Stimulated activated CD8-positive, alpha-beta memory T cell treated with anti-CD3 and anti-CD28 coated beads, Interleukin-4, amount 100 ng/mL, for 1 hour (primary cell): ENCODE measurements around the gene GADD45GIP1.
A peak's percentile ranks its signal among the peaks of the same experiment; 100 is the strongest.

Experiments
- DNase-seq, 2 donors: peaks; one replicate each; pipeline ENCODE4 v3.0.0-alpha.2; 2020; ENCODE audit warnings: low read depth in 2 of 2, low spot score in 1 of 2

GADD45GIP1 gene

DNA sequence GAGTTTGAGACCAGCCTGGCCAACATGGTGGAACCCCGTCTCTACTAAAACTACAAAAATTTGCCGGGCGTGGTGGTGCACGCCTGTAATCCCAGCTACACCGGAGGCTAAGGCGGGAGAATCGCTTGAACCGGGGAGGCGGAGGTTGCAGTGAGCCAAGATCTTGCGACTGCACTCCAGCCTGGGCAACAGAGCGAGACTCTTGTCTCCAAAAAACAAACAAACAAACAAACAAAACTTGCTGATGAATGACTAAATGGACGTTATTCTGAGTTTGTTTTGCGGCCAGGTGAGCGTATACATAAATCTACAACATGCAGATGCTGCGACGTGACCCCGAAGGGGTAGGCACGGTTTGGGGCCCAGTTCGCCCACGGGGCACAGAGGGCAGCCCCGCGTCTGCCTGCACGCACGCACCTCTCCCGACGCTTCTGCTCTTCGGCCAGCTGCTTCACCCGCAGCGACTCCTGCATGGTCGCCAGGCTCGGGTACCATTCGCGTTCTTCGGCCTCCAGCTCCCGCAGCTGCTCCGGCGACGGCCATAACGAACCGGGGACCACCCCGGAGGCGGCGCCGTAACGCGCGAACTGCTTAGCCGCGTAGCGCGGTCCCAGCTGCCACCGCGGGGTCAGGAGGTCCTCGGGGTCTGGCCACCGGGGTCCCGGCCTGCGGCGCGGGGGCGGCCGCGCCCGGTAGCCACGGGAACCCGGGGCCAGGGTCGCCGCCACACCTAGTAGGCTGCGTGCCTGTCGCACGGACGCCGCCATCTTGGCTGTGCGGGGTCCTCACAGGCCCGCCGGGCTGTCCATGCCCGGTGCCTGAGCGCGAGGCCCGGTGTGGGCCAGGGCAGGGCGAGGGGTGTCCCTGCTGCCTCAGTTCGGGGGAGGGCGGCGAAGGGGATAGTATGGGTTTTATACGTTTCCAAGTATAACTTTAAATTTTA, at the start of gene GADD45GIP1:
Gene GADD45GIP1 (minus strand): TSS at position 778 of the 943 bp plus-strand sequence. CDS start 11 bp downstream, at position 767.
- peak in 1 of 2 donors; percentile 53 for DNase-seq

DNA sequence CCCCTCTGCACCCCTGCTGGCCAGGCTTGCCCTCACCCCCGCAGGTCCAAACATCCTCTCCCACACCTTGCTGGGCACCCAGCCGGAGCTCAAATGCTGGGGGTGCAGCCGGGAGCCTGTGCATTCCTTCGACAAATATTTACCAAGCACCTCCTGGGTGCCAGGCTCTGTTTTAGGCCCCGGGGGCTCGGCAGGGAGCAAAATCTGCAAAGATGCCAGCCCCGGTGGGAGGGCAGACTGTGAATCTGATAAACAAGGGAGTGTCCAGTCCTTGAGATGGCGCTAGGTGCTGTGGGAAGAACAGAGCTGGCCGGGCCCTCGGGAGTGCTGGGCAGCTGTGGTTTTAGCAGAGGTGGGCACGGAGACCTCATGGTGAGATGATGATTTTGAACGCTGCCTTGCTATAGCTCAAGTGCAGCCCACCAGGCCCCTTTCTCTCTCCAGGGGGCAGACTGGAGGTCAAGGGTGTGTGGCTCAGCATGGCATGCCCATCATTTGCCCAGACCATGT, 48.9 kb upstream of the GADD45GIP1 start:
- no peak for DNase-seq

DNA sequence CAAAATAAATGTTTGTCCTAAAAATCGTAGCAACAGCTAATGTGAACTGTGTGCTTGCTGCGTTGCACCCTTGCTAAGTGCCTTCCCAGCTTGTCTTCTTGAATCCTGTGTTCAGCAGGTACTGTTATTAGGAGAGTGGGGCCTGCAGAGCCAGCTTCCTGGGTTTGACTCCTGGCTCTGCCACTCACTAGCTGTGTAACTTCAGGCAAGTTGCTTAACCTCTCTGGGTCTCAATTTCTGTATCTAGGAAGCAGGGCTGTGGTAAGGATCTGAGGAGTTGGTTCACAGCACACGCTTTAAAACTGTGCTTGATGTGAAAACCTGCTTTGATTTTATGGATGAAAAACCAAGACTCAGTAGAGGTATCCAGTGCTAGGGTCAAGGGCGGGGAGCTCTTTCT, 48.2 kb upstream of the GADD45GIP1 start:
- DNase-seq, result no peak

DNA sequence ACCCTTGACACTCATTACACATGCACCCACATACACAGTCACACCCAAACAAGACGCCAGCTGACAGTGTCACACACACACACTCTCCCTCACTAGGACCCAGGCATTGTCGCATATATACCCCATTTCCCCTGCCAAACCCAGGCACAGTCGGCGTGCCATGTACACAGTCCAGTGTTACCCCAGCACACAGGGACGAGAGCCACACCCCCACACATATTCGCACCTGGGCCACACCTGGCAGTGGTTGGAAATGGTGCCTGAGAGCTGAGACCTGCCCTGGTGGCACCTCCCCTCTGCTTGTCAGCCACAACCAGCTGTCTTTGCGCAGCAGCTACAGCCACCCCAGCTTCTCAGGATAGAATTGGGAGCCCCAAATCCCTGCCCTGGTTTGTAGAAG, 47.2 kb upstream of the GADD45GIP1 start:
- no peak for DNase-seq

DNA sequence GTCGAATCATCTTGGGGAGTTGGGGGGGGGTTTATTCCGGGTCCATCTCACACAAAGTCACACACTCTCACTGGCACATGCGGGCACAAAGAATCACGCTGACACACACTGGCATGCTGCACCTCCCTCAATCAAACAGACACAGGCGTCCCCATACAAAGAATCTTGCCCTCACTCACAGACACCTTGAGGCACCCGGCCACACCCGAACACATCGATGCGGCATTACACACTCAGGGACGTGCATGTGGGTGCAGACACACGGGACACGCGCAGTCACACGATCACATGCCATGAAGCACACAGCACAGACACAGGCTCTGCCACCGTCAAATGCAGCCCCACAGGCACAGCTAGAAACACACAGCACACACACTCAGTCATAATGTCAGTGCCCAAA, 46.1 kb upstream of the GADD45GIP1 start:
- DNase-seq, result no peak

DNA sequence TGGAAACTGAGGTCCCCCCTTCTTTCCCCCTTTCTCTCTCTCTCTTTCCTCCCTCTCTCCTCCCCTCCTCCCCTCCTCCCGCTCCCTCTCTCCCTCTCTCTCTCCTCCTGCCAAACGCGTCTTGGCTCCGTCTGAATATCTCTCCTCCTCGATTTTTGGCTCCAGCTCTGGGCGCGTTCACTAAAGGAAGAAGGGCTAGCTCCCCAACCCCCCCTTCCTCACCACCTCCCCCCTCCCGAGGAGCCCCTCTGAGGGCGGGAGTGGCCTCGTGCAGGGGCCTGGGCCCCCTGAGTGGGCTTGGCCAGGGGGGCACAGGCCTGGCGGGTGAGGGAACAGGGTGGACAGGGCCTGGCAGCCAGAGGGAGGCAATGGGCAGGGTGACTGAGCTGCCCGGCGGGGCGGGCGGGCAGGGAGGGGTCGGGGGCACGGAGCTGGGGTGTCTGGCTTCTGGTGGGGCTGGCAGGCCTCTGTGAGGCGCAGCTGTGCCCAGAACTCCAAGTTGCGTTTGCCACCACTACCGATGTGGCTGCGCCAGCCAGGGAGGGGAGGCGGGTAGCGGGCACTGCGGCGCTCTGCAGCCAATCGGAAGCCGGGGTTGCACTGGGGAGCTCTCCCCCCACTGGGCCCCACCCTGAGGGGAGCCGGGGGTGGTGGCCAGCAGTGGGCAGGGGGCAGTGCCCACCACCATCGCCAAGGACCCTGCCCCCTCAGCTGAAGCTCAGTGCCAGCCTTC, 45.3 kb upstream of the GADD45GIP1 start:
- DNase-seq, result no peak

DNA sequence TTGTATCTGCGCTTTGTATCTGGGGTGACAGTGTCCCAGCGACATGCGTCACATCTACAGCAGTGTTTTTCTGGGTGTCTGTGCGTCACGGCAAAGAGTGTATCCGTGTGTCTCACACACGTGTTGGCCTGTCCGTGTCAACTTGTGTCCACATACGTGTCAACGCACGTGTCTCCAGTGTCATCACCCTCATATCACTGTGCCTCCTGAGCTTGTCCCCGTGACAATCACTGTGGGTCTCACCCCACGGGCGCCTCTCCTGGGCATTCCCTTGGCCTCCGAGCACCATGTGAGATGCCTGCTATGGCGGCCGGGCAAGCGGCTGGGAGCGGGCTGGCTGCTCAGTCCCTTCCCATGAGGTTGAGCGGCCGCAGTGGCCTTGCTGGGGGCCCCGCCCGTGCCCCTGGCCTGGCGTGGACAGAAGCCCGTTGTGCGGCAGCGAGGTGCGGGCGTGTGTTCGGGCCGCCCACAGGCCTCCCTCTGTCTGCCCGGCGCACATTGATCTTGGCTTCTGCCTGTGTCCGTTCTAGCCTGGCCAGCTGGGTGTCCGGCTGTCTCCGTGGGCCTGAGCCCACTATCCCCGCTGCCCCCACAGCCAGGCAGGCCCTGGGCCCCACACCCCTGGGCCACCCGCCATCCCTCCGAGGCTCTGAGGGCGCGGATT, 44.6 kb upstream of the GADD45GIP1 start:
- DNase-seq, result no peak

DNA sequence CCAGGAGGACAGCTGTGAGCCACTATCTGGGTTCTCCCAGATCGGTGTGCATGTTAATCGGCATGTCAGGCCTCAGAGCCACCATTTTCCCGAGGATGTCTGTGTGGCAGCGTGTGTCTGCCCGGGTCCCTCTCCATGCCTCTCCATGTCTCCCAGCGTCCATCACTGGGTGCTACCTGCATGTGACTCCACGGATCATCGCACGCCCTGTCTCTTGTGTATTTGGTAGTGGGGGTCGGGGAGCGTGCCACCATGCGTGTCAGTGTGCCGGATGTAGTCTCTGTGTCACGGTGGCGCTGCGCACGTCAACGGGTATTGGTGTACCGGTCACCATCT, 44.1 kb upstream of the GADD45GIP1 start:
- no peak for DNase-seq

DNA sequence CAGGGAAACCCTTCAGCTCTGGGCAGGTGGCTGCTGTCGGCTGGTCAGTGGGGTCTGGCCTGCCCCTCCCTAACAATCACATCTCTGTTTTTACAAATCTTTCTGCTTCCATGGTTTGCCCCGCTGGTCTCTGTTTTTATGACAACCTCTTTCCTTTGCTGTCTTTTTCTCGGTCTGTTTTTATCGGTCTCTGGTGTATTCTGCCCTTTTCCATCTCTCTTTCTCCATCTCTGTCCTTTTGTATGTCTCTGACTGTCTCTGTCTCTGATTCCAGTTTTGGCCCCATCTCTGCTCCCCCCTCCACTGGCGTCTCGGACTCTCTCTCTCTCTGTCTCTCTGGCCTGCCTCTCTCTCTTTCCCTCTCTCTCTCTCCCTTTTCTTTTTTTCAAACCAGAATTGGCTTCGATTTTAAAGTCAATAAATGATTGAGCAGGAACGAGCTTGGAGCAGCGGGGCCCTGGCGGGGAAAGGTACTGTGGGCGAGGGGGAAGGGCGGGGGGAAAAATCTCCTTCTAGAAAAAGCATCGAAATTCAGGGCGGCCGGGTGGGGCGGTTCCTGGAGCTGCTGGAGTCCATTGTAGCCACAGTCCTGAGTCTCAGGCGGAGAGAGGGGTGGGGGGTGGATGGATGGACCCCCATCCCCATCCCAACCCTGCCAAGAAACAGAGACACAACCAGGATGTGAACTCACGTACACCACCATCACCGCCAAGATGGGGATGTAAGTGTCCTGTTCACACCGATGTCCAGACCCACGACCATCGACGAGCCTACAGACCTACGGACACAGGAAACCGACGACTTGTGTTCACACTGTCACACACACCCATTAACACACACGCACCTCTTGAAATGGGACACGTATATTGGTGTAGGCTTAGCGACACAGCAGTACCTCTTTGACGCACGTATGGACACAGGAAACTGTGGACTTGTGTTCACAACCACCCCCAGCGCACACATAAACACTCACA, 41.2 kb upstream of the GADD45GIP1 start:
- no peak for DNase-seq

DNA sequence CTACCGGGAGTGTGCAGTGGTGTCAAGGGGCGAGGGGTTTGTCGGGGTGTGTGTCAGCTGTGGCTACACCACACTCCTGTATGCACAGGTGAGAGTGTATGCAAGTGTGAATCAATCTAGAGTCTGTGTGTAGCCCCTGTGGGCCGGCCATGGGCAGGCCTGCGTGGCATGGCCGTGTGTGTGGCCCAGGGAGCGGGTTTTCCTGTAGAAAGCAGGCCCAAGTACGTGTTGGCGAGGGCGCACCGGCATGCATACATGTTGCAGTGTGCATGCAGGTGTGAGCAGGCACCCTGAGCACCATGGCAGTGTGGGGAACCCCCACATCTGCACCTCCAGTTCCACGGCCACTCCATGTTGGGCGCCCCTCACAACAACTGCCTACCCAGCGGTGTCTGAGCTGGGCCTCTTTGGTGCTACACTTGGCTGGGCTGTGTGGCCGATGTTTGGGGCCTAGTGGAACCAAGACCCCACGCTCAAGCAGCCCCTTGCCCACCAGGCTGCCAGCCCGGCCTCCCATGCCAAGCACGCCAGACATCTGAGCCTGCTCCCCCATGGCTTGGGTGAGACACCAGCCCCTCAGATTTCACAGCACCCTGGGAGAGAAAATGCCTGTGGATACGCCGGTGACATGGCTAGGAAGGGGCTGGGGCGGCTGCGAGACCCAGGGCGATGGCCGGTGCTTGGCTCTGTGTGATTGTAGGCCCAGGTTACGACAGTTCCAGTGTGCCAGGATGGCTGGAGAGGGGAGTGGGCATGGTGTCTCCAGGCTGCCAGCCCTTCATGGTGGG, 40.4 kb upstream of the GADD45GIP1 start:
- no peak for DNase-seq

DNA sequence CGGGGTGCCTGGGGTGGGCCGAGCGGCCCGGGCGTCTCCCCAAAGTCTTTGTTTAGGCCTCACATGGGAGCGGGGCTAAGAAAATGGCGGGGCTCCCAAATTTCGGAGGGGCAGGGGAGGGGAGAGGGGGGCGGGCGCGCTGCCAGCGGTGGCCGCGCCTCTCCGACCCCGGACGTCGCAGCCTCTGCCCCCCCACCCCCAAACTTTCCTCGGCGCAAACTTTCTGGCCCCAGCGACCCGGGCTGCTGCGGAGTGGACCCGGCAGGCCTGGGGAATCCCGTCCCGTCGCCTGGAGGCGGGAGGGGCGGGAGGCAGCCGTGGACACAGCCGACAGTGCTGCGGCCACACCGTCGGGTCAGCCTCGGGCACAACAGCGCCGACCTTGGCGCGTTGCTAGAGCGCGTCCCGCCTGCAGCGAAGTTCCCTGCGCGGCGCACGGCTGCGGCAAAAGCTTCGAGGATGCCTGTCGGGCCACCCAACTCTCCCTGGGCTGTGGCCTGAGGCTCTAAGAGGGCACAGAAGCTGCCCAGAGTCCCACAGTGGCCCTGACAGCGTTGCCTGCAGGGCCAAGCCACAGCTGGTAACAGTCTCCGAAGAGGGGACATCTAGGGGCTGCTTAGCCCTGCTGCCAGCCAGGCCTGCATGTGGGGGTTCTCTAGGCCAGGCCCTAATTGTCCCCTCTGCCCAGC, 39.5 kb upstream of the GADD45GIP1 start:
- DNase-seq, result no peak

DNA sequence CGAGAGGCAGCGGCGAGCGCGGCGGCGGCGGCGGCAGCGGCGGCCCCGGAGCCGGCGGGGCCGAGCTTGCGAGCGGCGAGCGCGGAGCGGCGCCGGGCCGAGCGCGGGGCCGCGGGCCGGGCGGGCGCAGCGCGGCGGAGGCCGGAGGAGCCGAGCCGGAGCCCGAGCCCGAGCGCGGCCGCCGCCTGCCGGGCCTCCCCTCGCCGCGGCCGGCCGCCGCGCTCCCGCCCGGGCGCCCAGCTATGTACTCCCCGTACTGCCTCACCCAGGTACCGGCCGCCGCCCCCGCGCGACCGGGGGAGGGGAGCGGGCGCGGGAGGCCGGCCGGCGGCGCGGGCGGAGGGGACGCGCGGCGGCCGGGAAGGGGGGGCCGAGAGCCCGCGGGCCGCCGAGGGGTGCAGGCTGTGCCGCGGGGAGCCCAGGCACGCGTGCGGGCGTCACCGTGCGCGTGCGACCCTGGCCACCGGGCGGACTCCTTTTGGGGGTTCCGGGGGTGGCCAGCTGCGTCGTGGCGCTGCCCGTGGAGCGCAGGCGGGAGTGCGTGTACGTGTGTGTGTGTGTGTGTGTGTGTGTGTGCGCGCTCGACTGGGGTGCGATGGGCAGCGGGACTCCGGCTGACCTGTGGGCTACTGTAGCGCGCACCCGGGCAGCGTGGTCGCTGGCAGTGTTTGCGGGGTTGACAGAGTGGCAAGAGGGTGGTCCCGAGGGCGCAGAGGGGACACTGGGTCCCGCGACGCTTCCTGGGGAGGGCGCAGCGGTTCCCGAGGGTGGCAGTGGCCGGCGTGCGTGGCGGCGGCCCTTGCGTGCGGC, 38.8 kb upstream of the GADD45GIP1 start:
- no peak for DNase-seq

DNA sequence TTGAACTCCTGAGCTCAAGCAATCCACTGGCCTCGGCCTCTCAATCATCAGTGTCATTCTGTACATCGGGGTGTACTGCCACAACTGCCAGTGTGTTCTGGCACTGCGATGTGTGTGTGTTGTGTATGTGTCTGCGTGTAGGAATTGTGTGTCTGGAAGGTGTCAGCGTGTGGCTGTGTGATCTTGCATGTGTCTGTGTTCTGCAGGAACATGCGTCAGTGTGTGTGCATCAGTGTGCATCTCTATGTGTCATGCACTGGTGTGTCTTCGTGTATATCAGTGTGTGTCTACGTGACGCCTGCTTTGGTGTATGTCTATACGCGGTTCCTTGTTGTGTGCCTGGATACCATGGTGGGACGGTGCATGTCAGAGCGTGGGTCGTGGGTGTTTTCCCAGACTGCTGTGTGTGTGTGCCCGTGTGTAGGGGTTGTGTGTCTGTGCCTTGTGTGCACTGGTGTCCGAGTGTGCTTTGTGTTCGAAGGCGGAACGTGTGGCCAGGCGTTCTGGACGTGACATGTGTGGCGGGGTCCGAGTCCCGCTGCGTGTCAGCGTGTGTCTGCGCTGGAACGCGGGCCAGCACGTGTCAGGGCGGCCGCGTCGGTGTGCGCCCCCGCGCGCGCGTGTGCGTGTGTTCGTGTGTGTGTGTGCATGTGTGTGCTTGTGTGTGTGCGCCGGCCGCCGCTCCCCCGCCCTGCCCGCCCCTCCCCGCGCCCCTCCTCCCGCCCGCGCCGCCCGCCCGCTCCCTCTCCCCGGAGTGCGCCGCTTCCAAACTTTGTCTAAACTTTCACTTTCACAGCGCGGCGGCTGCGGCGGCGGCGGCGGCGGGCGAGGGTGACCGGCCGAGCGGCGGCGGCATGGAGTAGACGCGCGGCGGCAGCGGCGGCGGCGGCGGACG, 37.9 kb upstream of the GADD45GIP1 start, which contains the start of gene NFIX:
Gene NFIX (plus strand): TSS at position 775 of the 895 bp plus-strand sequence. CDS start 363 bp downstream, outside the sequence.
- DNase-seq, result no peak

DNA sequence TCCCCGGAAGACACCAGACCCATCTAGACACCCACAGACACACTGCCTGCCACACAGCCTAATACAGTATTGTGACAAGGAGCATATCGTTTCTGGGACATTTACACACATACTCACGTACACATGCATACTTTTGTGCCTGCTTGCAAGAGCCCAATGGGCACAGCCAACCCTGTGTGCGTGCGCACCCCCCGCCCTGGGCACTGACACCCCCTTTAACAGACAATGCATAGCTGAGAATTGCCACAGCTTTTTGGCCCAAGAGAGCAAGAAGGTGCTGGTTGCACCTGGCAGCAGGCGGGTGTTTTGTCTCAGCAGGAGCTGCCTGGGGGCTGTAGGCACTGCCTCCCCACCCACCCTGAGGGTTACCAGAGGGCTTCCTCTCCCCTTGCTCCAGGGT, 36.5 kb upstream of the GADD45GIP1 start:
- DNase-seq, result no peak

DNA sequence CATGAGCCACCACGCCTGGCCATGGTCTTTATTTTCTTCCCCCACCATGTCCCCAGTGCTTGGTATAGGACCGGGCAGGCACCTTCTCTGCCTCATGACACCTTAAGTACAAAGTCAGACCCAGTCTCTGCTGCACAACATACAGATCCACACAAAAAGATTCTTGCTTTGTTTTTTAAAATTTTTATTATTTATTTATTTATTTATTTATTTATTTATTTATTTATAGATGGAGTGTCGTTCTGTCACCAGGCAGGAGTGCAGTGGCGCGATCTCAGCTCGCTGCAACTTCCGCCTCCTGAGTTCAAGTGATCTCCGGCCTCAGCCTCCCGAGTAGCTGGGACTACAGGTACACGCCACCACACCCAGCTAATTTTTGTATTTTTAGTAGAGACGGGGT, 35.7 kb upstream of the GADD45GIP1 start:
- DNase-seq, result no peak

DNA sequence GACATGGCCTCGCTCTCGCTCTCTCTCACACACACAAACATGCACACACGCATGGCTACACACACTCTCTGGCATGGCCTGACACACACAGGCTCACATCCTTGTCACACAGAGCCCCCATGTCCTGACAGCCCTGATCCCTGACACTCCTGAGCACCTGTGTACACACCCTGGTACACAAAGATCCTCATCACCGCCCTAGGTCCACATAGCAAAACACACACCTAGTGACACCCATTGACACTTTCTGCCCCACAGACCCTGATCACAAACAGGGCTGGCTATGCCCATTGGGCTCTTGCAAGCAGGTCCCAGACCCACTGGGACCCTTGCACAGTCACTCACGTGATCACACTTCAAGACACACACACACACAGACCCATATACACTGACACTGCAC, 34.3 kb upstream of the GADD45GIP1 start:
- no peak for DNase-seq

DNA sequence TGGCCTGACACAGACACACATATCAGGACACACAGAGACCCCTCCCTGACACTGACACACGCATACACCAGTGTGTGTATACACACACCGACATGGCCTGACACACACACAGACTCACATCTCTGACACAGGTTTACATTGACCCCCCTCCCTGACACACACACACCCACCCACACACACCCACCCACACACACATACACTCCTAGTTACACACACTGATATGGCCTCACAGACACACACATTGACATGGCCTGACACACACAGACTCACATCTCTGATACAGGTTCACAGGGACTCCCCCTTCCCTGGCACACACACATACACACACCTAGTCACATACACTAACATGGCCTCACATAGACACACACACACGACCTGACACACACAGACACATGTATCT, 33.8 kb upstream of the GADD45GIP1 start:
- DNase-seq, result no peak
